Measurements from ENCODE around the gene TMEM192.

DNA sequence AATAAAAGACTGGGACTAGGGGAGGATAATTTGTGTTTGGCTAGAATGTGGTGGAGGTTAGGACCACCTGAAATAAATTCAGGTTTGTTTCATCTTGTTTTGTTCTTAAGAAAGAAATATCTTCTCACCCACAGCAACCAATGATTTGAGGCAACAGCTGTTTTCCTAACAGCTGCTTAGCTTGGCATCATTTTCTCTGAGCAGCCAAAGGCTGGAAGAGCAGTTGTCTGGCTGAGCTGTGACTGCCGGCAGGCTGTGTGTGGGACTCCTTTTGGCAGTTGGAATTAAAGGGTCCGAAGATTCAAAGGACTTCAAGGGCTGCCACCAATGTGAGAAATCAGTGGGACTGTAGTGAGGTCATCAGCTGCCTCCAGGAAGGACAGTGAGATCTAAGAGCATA lies 54.0 kb downstream of the TMEM192 start:
- no peak for TF ChIP-seq CTCF (conservative IDR thresholded peaks at IDR 0.05; ENCODE audit: low read depth in 2 of 2)
- TF ChIP-seq JUNB (IDR thresholded peaks at IDR 0.05; ENCODE audit: unreplicated experiment): no peak
- no peak for TF ChIP-seq EZH2 (IDR thresholded peaks at IDR 0.05; ENCODE audit: low read depth, unreplicated experiment)
- no peak for TF ChIP-seq POLR2AphosphoS5 (IDR thresholded peaks at IDR 0.05; ENCODE audit: low read depth)
- TF ChIP-seq STAT1 (IDR thresholded peaks at IDR 0.05; ENCODE audit: unreplicated experiment): no peak
- TF ChIP-seq EZH2phosphoT487 (IDR thresholded peaks at IDR 0.05; ENCODE audit: unreplicated experiment): no peak
- no peak for TF ChIP-seq ZNF331 (CRISPR knock-in tag; IDR thresholded peaks at IDR 0.05; ENCODE audit: low read depth)
- TF ChIP-seq, protein P1, sequence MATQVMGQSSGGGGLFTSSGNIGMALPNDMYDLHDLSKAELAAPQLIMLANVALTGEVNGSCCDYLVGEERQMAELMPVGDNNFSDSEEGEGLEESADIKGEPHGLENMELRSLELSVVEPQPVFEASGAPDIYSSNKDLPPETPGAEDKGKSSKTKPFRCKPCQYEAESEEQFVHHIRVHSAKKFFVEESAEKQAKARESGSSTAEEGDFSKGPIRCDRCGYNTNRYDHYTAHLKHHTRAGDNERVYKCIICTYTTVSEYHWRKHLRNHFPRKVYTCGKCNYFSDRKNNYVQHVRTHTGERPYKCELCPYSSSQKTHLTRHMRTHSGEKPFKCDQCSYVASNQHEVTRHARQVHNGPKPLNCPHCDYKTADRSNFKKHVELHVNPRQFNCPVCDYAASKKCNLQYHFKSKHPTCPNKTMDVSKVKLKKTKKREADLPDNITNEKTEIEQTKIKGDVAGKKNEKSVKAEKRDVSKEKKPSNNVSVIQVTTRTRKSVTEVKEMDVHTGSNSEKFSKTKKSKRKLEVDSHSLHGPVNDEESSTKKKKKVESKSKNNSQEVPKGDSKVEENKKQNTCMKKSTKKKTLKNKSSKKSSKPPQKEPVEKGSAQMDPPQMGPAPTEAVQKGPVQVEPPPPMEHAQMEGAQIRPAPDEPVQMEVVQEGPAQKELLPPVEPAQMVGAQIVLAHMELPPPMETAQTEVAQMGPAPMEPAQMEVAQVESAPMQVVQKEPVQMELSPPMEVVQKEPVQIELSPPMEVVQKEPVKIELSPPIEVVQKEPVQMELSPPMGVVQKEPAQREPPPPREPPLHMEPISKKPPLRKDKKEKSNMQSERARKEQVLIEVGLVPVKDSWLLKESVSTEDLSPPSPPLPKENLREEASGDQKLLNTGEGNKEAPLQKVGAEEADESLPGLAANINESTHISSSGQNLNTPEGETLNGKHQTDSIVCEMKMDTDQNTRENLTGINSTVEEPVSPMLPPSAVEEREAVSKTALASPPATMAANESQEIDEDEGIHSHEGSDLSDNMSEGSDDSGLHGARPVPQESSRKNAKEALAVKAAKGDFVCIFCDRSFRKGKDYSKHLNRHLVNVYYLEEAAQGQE (IDR thresholded peaks at IDR 0.05; ENCODE audit: unreplicated experiment): no peak
- no peak for TF ChIP-seq CREB1 (CRISPR knock-in tag; IDR thresholded peaks at IDR 0.05; ENCODE audit: low read depth)
- TF ChIP-seq ETS1 (IDR thresholded peaks at IDR 0.05): no peak

Data from GM23338 (cell line).